ENCODE results near the gene DGUOK.

The DGUOK gene

GRCh38 chr2:73956218-73956865, 29.7 kb downstream of the DGUOK start:
- DNase-seq, result no peak

- DNase-seq, result no peak
Observed at GRCh38 chr2:73961274-73961673, 34.6 kb downstream of the DGUOK start.

- no peak for DNase-seq
Observed at GRCh38 chr2:73961823-73962615, 35.3 kb downstream of the DGUOK start.

- DNase-seq, result no peak
Observed at GRCh38 chr2:73962798-73963197, 36.1 kb downstream of the DGUOK start.

- peak; percentile 60 for DNase-seq
Observed at GRCh38 chr2:73963385-73964120, 36.9 kb downstream of the DGUOK start.

- DNase-seq, result no peak
Observed at GRCh38 chr2:73964223-73964622, 37.5 kb downstream of the DGUOK start.

- no peak for DNase-seq
Observed at GRCh38 chr2:73965053-73965452, 38.4 kb downstream of the DGUOK start.

- no peak for DNase-seq
Observed at GRCh38 chr2:73968357-73968937, 41.8 kb downstream of the DGUOK start.

- no peak for DNase-seq
Observed at GRCh38 chr2:73969356-73969755, 42.7 kb downstream of the DGUOK start.

GRCh38 chr2:73970141-73970803, 43.6 kb downstream of the DGUOK start:
- DNase-seq, result no peak

- DNase-seq, result peak; percentile 41
Observed at GRCh38 chr2:73970850-73971471, 44.3 kb downstream of the DGUOK start.

- no peak for DNase-seq
Observed at GRCh38 chr2:73971722-73972121, 45.0 kb downstream of the DGUOK start.

- no peak for DNase-seq
Observed at GRCh38 chr2:73972846-73973245, 46.2 kb downstream of the DGUOK start.

- no peak for DNase-seq
Observed at GRCh38 chr2:73975731-73976130, 49.1 kb downstream of the DGUOK start.

GRCh38 chr2:73976803-73977202, 50.1 kb downstream of the DGUOK start:
- no peak for DNase-seq

- DNase-seq, result no peak
Observed at GRCh38 chr2:73977466-73977865, 50.8 kb downstream of the DGUOK start.

- DNase-seq, result peak; percentile 72
Observed at GRCh38 chr2:73979021-73979420, 52.3 kb downstream of the DGUOK start.

- no peak for DNase-seq
Observed at GRCh38 chr2:73979686-73980085, 53.0 kb downstream of the DGUOK start.

- no peak for DNase-seq
Observed at GRCh38 chr2:73980566-73980965, 53.9 kb downstream of the DGUOK start.

- DNase-seq, result no peak
Observed at GRCh38 chr2:73981081-73982001, 54.7 kb downstream of the DGUOK start.

- DNase-seq, result no peak
Observed at GRCh38 chr2:73982140-73982617, 55.5 kb downstream of the DGUOK start.

All from stimulated activated CD4-positive, alpha-beta T cell treated with anti-CD3 and anti-CD28 coated beads, Interleukin-4, amount 100 ng/mL, for 24 hours (primary cell).